Measurements from ENCODE around the gene CCT5. TPM values are rescaled to one million over a fixed set of nuclear protein-coding genes. Genes with fewer than 3 reads are reported as not detected.

Gene CCT5
- total RNA-seq, 4 donors from 2014 or later: 65.8 to 154 (median 142) TPM

DNA sequence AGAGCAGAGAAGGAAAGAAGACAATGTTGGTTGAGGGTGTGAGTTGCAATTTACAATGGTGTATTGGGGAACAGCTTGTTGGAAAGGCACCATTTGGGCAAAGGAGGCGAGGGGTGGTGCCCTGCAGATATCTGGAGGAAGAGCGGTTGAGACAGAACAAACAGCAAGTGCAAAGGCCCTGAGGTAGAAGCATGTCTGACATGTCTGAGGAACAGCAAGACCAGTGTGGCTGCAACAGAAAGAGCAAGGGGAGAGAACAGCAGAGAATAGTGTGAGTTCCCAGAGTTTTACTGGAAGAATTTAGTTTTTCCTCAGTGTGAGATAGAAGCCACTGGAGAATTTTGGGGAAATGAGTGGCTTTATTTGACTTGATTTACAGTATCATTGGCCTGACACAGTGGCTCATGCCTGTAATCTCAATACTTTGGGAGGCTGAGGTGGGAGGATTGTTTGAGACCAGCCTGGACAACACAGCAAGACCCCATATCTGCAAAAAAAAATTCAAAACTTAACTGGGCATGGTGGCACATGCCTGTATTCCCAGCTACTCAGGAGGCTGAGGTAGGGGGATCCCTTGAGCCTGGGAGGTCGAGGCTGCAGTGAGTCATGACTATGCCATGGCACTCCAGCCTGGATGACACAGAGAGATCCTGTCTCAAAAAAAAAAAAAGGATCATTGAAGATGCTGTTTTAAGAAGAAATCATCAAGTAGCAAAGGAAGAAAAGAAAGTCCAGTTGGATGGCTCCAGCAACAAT, 44.0 kb downstream of the CCT5 start:
- H3K4me3 ChIP-seq: no peak overlapping the region
- WGBS: 93% methylated on average over 3 of the region's 3 CpGs
- no peaks in the 10 kb centered on the region for H3K27me3 ChIP-seq
- DNase-seq (ENCODE audit: low spot score in 2 of 2): no peak
- H3K27ac ChIP-seq: no peak overlapping the region
- H3K9me3 ChIP-seq: no peaks in the 10 kb centered on the region
- H3K4me1 ChIP-seq: peaks cover under 1% of the 10 kb centered on the region
- TF ChIP-seq, protein P1, sequence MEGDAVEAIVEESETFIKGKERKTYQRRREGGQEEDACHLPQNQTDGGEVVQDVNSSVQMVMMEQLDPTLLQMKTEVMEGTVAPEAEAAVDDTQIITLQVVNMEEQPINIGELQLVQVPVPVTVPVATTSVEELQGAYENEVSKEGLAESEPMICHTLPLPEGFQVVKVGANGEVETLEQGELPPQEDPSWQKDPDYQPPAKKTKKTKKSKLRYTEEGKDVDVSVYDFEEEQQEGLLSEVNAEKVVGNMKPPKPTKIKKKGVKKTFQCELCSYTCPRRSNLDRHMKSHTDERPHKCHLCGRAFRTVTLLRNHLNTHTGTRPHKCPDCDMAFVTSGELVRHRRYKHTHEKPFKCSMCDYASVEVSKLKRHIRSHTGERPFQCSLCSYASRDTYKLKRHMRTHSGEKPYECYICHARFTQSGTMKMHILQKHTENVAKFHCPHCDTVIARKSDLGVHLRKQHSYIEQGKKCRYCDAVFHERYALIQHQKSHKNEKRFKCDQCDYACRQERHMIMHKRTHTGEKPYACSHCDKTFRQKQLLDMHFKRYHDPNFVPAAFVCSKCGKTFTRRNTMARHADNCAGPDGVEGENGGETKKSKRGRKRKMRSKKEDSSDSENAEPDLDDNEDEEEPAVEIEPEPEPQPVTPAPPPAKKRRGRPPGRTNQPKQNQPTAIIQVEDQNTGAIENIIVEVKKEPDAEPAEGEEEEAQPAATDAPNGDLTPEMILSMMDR (IDR thresholded peaks at IDR 0.05): no peak
- TF ChIP-seq EP300 (IDR thresholded peaks at IDR 0.05) (no peak), POLR2AphosphoS5 (IDR thresholded peaks at IDR 0.05) (no peak), POLR2A (IDR thresholded peaks at IDR 0.05) (no peak)
- H3K36me3 ChIP-seq: no peaks in the 10 kb centered on the region

DNA sequence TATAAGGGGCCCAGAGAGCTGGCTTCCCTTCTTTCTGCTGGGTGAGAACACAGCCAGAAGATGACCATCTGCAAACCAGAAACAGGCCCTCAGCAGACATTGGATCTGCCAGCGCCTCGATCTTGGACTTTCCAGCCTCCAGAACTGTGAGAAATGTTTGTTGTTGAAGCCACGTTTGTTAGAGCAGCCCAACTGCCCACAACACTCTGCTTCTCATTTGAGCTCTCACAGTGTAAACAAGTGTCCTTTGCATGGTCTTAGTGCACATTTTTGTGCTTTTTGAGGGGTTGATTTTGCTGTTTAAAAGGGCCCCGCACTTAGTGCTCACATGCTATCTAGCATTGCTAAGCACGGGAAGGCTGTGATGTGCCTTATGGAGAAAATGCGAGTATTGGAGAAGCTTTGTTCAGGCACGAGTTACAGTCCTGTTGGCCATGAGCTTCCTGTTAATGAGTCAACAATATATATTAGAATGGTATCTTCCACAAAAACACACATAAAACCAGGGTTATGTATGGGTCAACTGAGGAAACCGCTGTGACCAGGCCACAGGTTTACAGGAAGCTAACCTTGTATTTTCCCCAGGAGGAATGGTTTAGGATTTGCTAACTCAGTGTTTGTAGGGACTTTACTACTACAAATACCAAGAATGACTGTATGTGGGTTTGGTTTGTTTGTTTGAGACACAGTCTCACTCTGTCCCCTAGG, 45.7 kb downstream of the CCT5 start:
- no peak for DNase-seq (ENCODE audit: low spot score in 2 of 2)
- no peaks in the 10 kb centered on the region for H3K4me1 ChIP-seq
- no peaks in the 10 kb centered on the region for H3K9me3 ChIP-seq
- no peaks in the 10 kb centered on the region for H3K36me3 ChIP-seq
- TF ChIP-seq, protein P1 (IDR thresholded peaks at IDR 0.05): no peak
- TF ChIP-seq EP300 (IDR thresholded peaks at IDR 0.05) (no peak), POLR2A (IDR thresholded peaks at IDR 0.05) (no peak), POLR2AphosphoS5 (IDR thresholded peaks at IDR 0.05) (no peak)
- H3K27ac ChIP-seq: no peak overlapping the region
- H3K27me3 ChIP-seq: no peaks in the 10 kb centered on the region
- H3K4me3 ChIP-seq: no peak overlapping the region
- WGBS: 88% methylated on average over 8 of the region's 8 CpGs

DNA sequence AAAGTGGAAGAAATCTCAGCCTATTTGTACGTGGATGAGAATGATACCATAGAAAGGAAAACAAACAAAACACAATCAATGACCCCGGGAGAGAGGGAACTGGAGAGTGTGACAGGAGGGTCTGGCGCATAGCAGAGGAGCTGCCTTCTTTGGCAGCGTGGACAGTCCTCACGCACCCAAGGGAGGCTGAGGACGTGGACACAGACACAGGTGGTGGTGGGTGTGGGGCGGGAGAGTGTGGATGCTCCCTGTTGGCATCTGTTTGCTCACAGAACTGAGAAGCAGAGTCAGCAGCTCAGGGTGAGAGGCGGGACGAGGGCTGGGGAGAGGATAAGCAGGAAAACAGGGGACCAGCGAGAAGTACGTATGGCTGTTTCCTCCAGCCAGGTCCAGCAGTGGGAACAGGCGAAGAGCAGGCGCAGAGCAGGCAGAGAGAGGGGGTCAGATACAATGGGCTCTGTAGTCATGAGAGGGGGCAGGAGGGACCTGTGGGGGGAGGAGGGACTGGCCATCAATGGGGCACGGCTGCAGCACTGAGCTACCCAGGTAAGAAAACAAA, 47.6 kb downstream of the CCT5 start:
- Histone ChIP-seq H3K4me1 (peaks cover 6% of the 10 kb centered on the region), H3K27me3 (no peaks in the 10 kb centered on the region), H3K36me3 (no peaks in the 10 kb centered on the region), H3K4me3 (no peak overlapping the region), H3K27ac (no peak overlapping the region), H3K9me3 (no peaks in the 10 kb centered on the region)
- 87% methylated on average over 14 of the region's 14 CpGs for WGBS
- peak in 1 of 2 donors; percentile 44 for DNase-seq (ENCODE audit: low spot score in 2 of 2)
- TF ChIP-seq EP300 (IDR thresholded peaks at IDR 0.05): no peak
- TF ChIP-seq, protein P1 (IDR thresholded peaks at IDR 0.05): no peak
- TF ChIP-seq POLR2AphosphoS5 (IDR thresholded peaks at IDR 0.05): no peak
- no peak for TF ChIP-seq POLR2A (IDR thresholded peaks at IDR 0.05)

DNA sequence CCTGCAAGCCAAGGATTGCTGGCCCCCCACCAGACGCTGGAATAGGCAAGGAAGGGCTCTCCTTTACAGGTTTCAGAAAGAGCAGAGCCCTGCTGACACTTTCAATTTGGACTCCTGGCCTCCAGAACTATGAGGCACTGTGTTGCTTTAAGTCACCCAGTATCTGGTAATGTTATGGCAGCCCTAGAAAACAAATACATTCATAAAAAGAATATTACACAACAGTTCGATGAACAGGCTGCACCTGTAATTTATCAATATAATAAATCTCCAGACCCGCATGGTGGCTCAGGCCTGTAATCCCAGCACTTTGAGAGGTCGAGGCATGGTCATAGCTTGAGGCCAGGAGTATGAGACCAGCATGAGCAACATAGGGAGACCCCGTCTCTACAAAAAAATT, 50.2 kb downstream of the CCT5 start:
- no peaks in the 10 kb centered on the region for H3K9me3 ChIP-seq
- H3K27ac ChIP-seq: no peak overlapping the region
- H3K4me1 ChIP-seq: peaks cover 6% of the 10 kb centered on the region
- H3K4me3 ChIP-seq: no peak overlapping the region
- DNase-seq (ENCODE audit: low spot score in 2 of 2): no peak
- no peak for TF ChIP-seq EP300 (IDR thresholded peaks at IDR 0.05)
- no peak for TF ChIP-seq POLR2AphosphoS5 (IDR thresholded peaks at IDR 0.05)
- no peak for TF ChIP-seq POLR2A (IDR thresholded peaks at IDR 0.05)
- TF ChIP-seq, protein P1 (IDR thresholded peaks at IDR 0.05): no peak
- WGBS: 92% methylated on average over 5 of the region's 5 CpGs
- no peaks in the 10 kb centered on the region for H3K27me3 ChIP-seq
- no peaks in the 10 kb centered on the region for H3K36me3 ChIP-seq

DNA sequence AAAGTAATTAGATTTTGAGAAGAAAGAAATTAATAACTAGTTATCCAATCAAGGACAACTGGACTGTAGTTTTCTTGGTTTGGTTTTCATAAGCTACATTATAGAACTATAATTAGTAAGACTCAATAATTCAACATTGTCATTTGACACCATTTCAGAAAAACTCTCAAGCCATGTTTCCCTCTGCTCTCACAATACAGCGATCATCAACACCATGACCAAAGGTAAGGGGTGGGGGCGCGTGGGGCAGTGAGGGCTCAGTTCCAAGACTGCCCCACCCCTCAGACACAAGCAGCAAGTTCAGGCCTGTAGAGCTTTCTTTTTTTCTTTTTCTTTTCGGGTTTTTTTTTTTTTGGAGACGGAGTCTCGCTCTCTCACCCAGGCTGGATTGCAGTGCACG, 51.2 kb downstream of the CCT5 start:
- Histone ChIP-seq H3K4me1 (peaks cover 6% of the 10 kb centered on the region), H3K27ac (no peak overlapping the region), H3K9me3 (no peaks in the 10 kb centered on the region), H3K27me3 (no peaks in the 10 kb centered on the region), H3K36me3 (no peaks in the 10 kb centered on the region), H3K4me3 (no peak overlapping the region)
- WGBS: 61% methylated on average over 7 of the region's 7 CpGs
- no peak for TF ChIP-seq EP300 (IDR thresholded peaks at IDR 0.05)
- no peak for DNase-seq (ENCODE audit: low spot score in 2 of 2)
